BLaER1 (cell line): Measurements from ENCODE around the gene IFI6.
A peak's percentile ranks its signal among the peaks of the same experiment; 100 is the strongest.

Experiments
- H3K27ac ChIP-seq: shearing (Covaris generic); formaldehyde crosslinking; 2 replicates; pipeline ENCODE4 v1.8.1; 2022
- H3K27me3 ChIP-seq: shearing (Covaris generic); formaldehyde crosslinking; 2 replicates; pipeline ENCODE4 v1.8.1; 2022
- H3K36me3 ChIP-seq: shearing (Covaris generic); formaldehyde crosslinking; 2 replicates; pipeline ENCODE4 v1.8.1; 2022
- H3K4me1 ChIP-seq: shearing (Covaris generic); formaldehyde crosslinking; 2 replicates; pipeline ENCODE4 v1.8.1; 2022
- H3K4me2 ChIP-seq: shearing (Covaris generic); formaldehyde crosslinking; 2 replicates; pipeline ENCODE4 v1.8.1; 2022
- H3K4me3 ChIP-seq: shearing (Covaris generic); formaldehyde crosslinking; 2 replicates; pipeline ENCODE4 v1.8.1; 2022
- H3K9ac ChIP-seq: shearing (Covaris generic); formaldehyde crosslinking; 2 replicates; pipeline ENCODE4 v1.8.1; 2022
- H3K9me3 ChIP-seq: shearing (Covaris generic); formaldehyde crosslinking; 2 replicates; pipeline ENCODE4 v1.8.1; 2022
- H4K20me1 ChIP-seq: shearing (Covaris generic); formaldehyde crosslinking; 2 replicates; pipeline ENCODE4 v1.8.1; 2022
- Cebpa-rat ChIP-seq: shearing (Covaris generic); IDR thresholded peaks from 2 replicates; pipeline ENCODE4 v1.8.1; 2022

The IFI6 gene

DNA sequence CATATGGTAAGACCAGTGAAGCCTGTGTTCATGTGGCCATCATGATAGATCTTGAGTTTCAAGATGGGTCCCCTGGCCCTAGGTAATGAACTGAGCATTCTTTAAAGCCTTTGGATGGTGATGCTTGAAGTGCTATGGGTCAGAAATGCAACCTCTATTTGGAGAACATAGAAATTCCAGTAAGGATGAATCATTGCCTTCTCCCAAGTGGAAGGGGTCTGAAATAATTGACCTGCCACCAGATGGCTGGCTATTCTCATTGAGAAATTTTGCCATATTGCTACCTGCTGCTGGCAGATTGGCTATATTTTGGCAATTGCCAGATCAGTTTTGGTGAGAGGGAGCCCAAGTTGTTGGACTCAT, 739 bp upstream of the IFI6 start:
- Histone ChIP-seq H3K9ac (no peak overlapping the region), H3K4me1 (peaks cover 40% of the 10 kb centered on the region), H3K4me2 (peak overlapping the region; percentile 94), H4K20me1 (no peaks in the 10 kb centered on the region), H3K36me3 (no peaks in the 10 kb centered on the region; the same call in 1 of the 2 replicates), H3K27me3 (no peaks in the 10 kb centered on the region), H3K9me3 (no peaks in the 10 kb centered on the region), H3K4me3 (peak overlapping the region; percentile 66), H3K27ac (peak overlapping the region; percentile 48)
- no peak for TF ChIP-seq Cebpa-rat

DNA sequence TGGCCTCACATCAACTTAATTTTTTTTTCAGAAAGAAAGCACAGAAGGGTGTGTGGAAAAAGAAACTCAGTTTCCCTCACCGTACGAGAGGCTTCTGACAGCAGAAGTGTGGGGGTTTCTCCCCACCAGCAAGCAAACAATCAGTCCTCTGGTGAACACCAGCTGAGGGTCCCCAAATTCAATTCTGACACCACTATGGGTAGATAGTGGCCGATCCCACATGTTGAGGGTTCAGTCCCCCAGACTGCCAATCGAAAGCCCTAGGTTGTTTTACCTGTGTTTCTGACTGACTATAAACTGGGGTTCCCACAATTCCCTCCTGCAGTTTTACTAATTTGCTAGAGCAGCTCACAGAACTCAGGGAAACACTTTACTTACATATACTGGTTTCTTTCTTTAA, 2.1 kb downstream of the IFI6 start:
- Histone ChIP-seq H3K9me3 (no peaks in the 10 kb centered on the region), H3K4me1 (peaks cover 48% of the 10 kb centered on the region), H4K20me1 (no peaks in the 10 kb centered on the region), H3K27me3 (no peaks in the 10 kb centered on the region), H3K4me2 (peak overlapping the region; percentile 94; the same call in 1 of the 2 replicates), H3K36me3 (no peaks in the 10 kb centered on the region; the same call in 1 of the 2 replicates), H3K27ac (no peak overlapping the region), H3K4me3 (no peak overlapping the region), H3K9ac (no peak overlapping the region)
- no peak for TF ChIP-seq Cebpa-rat

DNA sequence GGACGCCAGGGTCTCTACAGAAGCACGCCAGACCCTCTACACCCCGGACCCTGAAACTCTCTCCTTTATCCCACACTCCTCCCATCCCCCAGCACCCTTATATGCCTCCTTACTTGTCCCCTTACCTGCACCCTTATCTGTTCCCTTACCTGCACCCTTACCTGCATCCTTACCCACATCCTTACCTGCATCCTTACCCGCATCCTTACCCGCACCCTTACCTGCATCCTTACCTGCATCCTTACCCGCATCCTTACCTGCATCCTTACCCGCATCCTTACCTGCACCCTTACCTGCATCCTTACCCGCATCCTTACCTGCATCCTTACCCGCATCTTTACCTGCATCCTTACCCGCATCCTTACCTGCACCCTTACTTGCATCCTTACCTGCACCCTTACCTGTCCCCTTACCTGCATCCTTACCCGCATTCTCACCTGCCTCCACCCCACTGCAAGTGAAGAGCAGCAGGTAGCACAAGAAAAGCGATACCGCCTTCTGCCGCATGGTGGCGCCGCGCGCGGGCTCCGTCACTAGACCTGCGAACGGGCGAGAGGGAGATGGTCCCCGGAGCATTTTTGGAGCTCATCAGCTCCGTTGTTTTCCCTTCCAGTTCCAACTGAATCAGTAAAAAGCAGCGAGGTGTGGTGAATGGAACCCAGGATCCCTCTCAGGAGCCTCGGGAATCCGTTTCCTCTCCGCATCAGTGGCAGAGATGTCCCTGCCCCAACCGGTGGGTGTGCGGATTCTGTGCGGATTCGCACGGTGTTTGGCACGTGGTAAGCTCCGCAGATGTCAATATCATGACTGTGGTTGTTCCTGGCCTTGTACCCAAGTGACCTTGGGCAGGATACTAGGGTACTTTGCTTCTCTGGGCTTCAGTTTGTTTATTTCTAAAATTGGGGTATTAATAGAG, 2.9 kb downstream of the IFI6 start:
- H3K27me3 ChIP-seq = no peaks in the 10 kb centered on the region
- peak overlapping the region; percentile 94 for H3K4me2 ChIP-seq
- H3K27ac ChIP-seq = no peak overlapping the region
- peak overlapping the region; percentile 31; the same call in 1 of the 2 replicates for H3K9ac ChIP-seq
- no peaks in the 10 kb centered on the region for H3K9me3 ChIP-seq
- peak overlapping the region; percentile 51 for H3K4me3 ChIP-seq
- H4K20me1 ChIP-seq = no peaks in the 10 kb centered on the region
- H3K4me1 ChIP-seq = peaks cover 56% of the 10 kb centered on the region
- no peak for TF ChIP-seq Cebpa-rat
- no peaks in the 10 kb centered on the region; the same call in 1 of the 2 replicates for H3K36me3 ChIP-seq

- peaks cover 64% of the 10 kb centered on the region for H3K4me1 ChIP-seq
- H3K4me2 ChIP-seq = no peak overlapping the region
- H3K9me3 ChIP-seq = no peaks in the 10 kb centered on the region
Measured at GRCh38 chr1:27668121-27668807, 3.7 kb downstream of the IFI6 start.

GRCh38 chr1:27666791-27667254, 5.2 kb downstream of the IFI6 start:
- peaks cover 68% of the 10 kb centered on the region for H3K4me1 ChIP-seq
- H3K36me3 ChIP-seq = no peaks in the 10 kb centered on the region; the same call in 1 of the 2 replicates
- no peak for TF ChIP-seq Cebpa-rat
- H3K9me3 ChIP-seq = no peaks in the 10 kb centered on the region
- H3K27ac ChIP-seq = no peak overlapping the region
- H3K27me3 ChIP-seq = no peaks in the 10 kb centered on the region
- H4K20me1 ChIP-seq = no peaks in the 10 kb centered on the region
- no peak overlapping the region for H3K9ac ChIP-seq
- H3K4me3 ChIP-seq = no peak overlapping the region
- no peak overlapping the region for H3K4me2 ChIP-seq

More at GRCh38 chr1:27668121-27668807, 3.7 kb downstream of the IFI6 start:
- no peak overlapping the region for H3K9ac ChIP-seq
- no peak for TF ChIP-seq Cebpa-rat
- no peaks in the 10 kb centered on the region for H4K20me1 ChIP-seq
- no peak overlapping the region for H3K4me3 ChIP-seq
- no peaks in the 10 kb centered on the region; the same call in 1 of the 2 replicates for H3K36me3 ChIP-seq
- H3K27ac ChIP-seq = no peak overlapping the region
- H3K27me3 ChIP-seq = no peaks in the 10 kb centered on the region

- TF ChIP-seq Cebpa-rat = no peak
- no peaks in the 10 kb centered on the region for H4K20me1 ChIP-seq
- no peak overlapping the region for H3K9ac ChIP-seq
- H3K27ac ChIP-seq = no peak overlapping the region
- peaks cover 68% of the 10 kb centered on the region for H3K4me1 ChIP-seq
- H3K4me3 ChIP-seq = no peak overlapping the region
- no peaks in the 10 kb centered on the region for H3K27me3 ChIP-seq
- no peak overlapping the region for H3K4me2 ChIP-seq
- H3K9me3 ChIP-seq = no peaks in the 10 kb centered on the region
- H3K36me3 ChIP-seq = no peaks in the 10 kb centered on the region; the same call in 1 of the 2 replicates
Measured at GRCh38 chr1:27666294-27666693, 5.7 kb downstream of the IFI6 start.

GRCh38 chr1:27665016-27665651, 6.9 kb downstream of the IFI6 start:
- no peaks in the 10 kb centered on the region for H3K9me3 ChIP-seq
- peak overlapping the region; percentile 92; the same call in 1 of the 2 replicates for H3K27ac ChIP-seq
- peak overlapping the region; percentile 85; the same call in 1 of the 2 replicates for H3K4me2 ChIP-seq
- no peaks in the 10 kb centered on the region; the same call in 1 of the 2 replicates for H3K36me3 ChIP-seq
- no peaks in the 10 kb centered on the region for H4K20me1 ChIP-seq
- no peak overlapping the region for H3K9ac ChIP-seq
- no peaks in the 10 kb centered on the region for H3K27me3 ChIP-seq
- no peak for TF ChIP-seq Cebpa-rat
- no peak overlapping the region for H3K4me3 ChIP-seq
- H3K4me1 ChIP-seq = peaks cover 68% of the 10 kb centered on the region

GRCh38 chr1:27664291-27664690, 7.7 kb downstream of the IFI6 start:
- H3K4me2 ChIP-seq = peak overlapping the region; percentile 85
- H3K27ac ChIP-seq = peak overlapping the region; percentile 92
- peaks cover 65% of the 10 kb centered on the region for H3K4me1 ChIP-seq
- H4K20me1 ChIP-seq = no peaks in the 10 kb centered on the region
- H3K9ac ChIP-seq = peak overlapping the region; percentile 77; the same call in 1 of the 2 replicates
- H3K9me3 ChIP-seq = no peaks in the 10 kb centered on the region
- TF ChIP-seq Cebpa-rat = no peak
- H3K36me3 ChIP-seq = no peaks in the 10 kb centered on the region; the same call in 1 of the 2 replicates
- no peak overlapping the region for H3K4me3 ChIP-seq
- H3K27me3 ChIP-seq = no peaks in the 10 kb centered on the region

DNA sequence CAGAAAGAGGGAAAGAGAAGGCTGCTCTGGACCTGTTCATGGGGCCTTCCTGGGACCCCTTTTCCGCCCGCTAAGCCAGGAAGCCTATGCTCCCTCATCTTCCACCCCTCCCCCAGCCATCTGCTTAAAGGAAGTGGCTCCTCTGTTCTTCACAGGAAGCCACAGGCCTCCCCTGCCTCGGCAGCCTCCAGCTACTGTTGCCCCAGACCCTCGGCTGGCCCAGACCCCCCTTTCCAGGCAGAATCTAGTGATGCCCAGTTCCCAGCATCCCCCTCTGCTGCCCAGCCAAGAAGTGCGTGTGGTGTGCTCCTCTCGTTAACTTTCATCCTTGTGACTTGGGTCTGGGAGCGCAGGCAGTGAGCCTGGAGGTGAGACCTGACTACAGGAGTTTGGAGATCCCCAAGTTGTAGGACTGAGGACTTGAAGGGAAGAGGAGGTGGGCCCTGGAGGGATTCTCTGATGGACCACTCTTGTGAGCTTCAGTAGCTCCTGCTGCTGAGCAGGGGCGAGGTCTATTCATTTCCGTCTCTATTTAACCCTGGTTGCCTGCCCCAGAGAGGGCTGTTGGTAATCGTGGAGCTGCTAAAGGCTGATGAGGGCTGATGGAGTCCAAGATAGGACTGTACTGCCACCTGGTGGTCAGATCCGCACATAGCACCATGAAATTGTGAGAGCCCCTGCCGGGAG, 9.1 kb downstream of the IFI6 start:
- no peaks in the 10 kb centered on the region for H3K9me3 ChIP-seq
- H4K20me1 ChIP-seq = no peaks in the 10 kb centered on the region
- H3K36me3 ChIP-seq = no peaks in the 10 kb centered on the region; the same call in 1 of the 2 replicates
- peak overlapping the region; percentile 42 for H3K4me3 ChIP-seq
- no peak for TF ChIP-seq Cebpa-rat
- no peaks in the 10 kb centered on the region for H3K27me3 ChIP-seq
- peak overlapping the region; percentile 92 for H3K27ac ChIP-seq
- peaks cover 74% of the 10 kb centered on the region for H3K4me1 ChIP-seq
- H3K4me2 ChIP-seq = peak overlapping the region; percentile 85
- peak overlapping the region; percentile 77 for H3K9ac ChIP-seq
